Activated CD8-positive, alpha-beta memory T cell treated with anti-CD3 and anti-CD28 coated beads, Interleukin-2, amount 50 U/mL, for 4 hours (primary cell): ENCODE data around the gene LEMD3.

ENCODE experiments used
- DNase-seq: peaks from one replicate; pipeline ENCODE4 v3.0.0-alpha.2; 2020

The LEMD3 gene

GRCh38 chr12:65169320-65170208 lies at the start of gene LEMD3:
Gene LEMD3, plus strand, starts transcription at chr12:65169583. Its CDS starts 14 bp downstream, at chr12:65169597.
- DNase-seq, result peak; percentile 95

- DNase-seq, result peak; percentile 27
These were observed 48.1 kb upstream of the LEMD3 start, which contains the start of gene WIF1 for GRCh38 chr12:65121049-65121955. Gene WIF1, minus strand, starts transcription at chr12:65121305. Its CDS starts 114 bp downstream, at chr12:65121191.

- no peak for DNase-seq
These were observed 47.4 kb upstream of the LEMD3 start for GRCh38 chr12:65121956-65122469.

GRCh38 chr12:65122703-65123102 lies 46.7 kb upstream of the LEMD3 start:
- no peak for DNase-seq

- no peak for DNase-seq
These were observed 45.8 kb upstream of the LEMD3 start for GRCh38 chr12:65123435-65124063.

GRCh38 chr12:65125247-65125646 lies 44.1 kb upstream of the LEMD3 start:
- no peak for DNase-seq

GRCh38 chr12:65125975-65126374 lies 43.4 kb upstream of the LEMD3 start:
- no peak for DNase-seq

- DNase-seq, result no peak
These were observed 42.9 kb upstream of the LEMD3 start for GRCh38 chr12:65126482-65126881.

- DNase-seq, result no peak
These were observed 35.5 kb upstream of the LEMD3 start for GRCh38 chr12:65133879-65134278.

GRCh38 chr12:65139389-65139788 lies 30.0 kb upstream of the LEMD3 start:
- no peak for DNase-seq

- DNase-seq, result no peak
These were observed 28.6 kb upstream of the LEMD3 start for GRCh38 chr12:65140738-65141137.

- no peak for DNase-seq
These were observed 22.0 kb upstream of the LEMD3 start for GRCh38 chr12:65147312-65147905.

GRCh38 chr12:65152012-65152411 lies 17.4 kb upstream of the LEMD3 start:
- DNase-seq, result no peak

GRCh38 chr12:65152596-65152995 lies 16.8 kb upstream of the LEMD3 start:
- DNase-seq, result no peak

- DNase-seq, result no peak
These were observed 13.6 kb upstream of the LEMD3 start for GRCh38 chr12:65155784-65156183.

- no peak for DNase-seq
These were observed 13.0 kb upstream of the LEMD3 start for GRCh38 chr12:65156366-65156841.

- no peak for DNase-seq
These were observed 12.3 kb upstream of the LEMD3 start for GRCh38 chr12:65157091-65157490.

GRCh38 chr12:65162609-65163008 lies 6.8 kb upstream of the LEMD3 start:
- DNase-seq, result no peak

- DNase-seq, result no peak
These were observed 5.1 kb upstream of the LEMD3 start for GRCh38 chr12:65164244-65164643.

GRCh38 chr12:65164774-65165173 lies 4.6 kb upstream of the LEMD3 start:
- no peak for DNase-seq

- DNase-seq, result no peak
These were observed 583 bp upstream of the LEMD3 start for GRCh38 chr12:65168681-65169319.
